Cerebellar cortex (tissue), 1 donor: Measurements from ENCODE around the gene GATA6.

ENCODE experiments used
- DNase-seq: peaks from one replicate; pipeline ENCODE4 v3.0.0-alpha.2; 2015; ENCODE audit warnings: low spot score

Gene GATA6

GRCh38 chr18:22166069-22166950, 3.1 kb upstream of the GATA6 start:
- no peak for DNase-seq

GRCh38 chr18:22167091-22167470, 2.3 kb upstream of the GATA6 start:
- DNase-seq = no peak

GRCh38 chr18:22167471-22168241, 1.7 kb upstream of the GATA6 start:
- DNase-seq = no peak

DNA sequence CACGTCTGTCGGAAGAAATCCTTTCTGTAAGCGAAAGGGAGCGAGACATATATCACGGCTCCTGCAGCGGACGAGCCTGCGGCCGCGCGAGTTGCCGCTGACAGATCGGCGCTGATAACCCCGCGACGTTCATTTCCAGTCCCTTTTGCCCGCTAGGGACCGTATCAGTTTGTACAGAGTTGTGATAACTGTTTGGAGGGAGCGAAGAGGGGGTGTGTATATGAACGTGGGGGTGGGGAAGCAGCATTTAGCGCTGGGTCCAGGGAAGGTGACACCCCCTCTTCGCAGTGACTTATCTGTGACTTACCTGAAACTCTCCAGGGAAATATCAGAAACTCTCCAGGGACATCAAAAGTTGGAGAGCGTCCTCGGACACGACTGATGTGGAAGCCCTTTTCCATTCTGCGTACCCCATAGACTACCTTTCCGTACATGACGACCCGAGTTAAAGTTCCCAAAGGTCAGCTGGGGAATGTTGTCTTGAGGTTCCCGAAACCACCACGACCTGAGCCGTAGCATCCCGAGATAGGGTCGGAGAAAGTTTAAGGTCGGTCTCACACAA, 948 bp upstream of the GATA6 start:
- peak; percentile 5 for DNase-seq

DNA sequence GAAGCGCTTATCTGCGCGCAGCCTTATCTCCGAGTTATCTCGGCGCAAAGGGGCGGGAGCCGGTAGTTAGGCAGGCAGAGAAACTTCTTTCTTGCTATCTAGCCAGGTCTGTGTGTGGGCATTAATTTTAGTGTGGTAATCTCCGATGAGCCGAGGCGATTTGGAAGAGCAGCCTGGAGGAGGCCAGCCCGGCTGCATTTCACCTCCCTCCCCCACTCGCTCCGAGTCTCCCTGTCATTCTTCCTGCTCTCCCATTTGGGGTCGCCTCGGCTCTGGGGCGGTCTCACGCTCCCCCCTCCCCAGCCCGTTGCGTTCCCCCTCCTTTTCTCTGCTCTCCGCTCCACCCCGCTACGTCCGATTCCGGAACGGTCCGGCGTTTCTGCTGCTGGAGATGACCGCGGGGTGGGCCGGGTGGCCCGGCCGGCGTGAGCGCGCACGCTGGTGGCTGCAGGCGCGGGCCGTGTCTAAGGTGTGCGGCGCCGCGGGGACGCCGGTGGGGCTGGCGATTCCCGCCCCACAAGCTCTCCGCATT, 566 bp downstream of the GATA6 start:
- no peak for DNase-seq

- no peak for DNase-seq
Observed at GRCh38 chr18:22170421-22171257, 1.2 kb downstream of the GATA6 start.

- DNase-seq = no peak
Observed at GRCh38 chr18:22171258-22172119, 2.1 kb downstream of the GATA6 start.

DNA sequence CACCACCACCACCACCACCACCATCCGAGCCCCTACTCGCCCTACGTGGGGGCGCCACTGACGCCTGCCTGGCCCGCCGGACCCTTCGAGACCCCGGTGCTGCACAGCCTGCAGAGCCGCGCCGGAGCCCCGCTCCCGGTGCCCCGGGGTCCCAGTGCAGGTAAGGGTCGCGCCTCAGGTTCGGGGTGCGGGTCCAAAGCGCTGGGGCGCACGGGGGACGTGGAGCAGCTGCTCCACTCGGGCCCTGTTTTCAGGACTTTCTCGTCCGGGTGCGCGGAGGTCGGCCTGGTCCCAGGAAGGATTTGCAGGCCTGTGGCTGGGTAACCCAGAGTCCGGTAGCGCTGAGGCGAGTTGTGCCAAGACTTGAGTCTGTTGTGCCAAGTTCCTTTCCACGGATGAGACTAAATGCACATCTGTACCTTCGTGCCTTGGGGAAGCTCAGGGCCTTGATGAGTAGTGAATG, 2.8 kb downstream of the GATA6 start:
- DNase-seq = no peak

DNA sequence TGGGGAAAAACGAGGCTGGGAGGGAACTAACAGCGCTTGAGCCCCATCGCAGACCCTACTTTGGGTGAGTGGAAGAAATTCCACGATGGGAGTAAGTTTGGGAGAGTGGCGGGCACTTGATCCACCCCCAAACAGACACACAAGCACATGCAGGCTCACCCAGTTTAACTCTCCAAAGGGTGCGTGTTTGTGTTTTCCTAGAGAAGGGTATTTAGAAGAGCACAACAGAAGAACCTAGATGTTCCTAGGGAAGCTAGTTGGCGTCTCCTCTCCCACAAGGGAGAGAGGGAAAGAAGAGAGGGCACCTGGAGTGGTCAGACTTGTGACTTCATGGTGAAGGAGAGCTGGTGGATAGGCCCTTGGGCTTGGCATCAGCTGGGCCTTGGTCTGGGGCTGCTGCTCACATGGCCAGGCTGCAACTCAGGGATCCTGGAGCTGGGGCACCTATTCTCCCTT, 3.2 kb downstream of the GATA6 start:
- no peak for DNase-seq

DNA sequence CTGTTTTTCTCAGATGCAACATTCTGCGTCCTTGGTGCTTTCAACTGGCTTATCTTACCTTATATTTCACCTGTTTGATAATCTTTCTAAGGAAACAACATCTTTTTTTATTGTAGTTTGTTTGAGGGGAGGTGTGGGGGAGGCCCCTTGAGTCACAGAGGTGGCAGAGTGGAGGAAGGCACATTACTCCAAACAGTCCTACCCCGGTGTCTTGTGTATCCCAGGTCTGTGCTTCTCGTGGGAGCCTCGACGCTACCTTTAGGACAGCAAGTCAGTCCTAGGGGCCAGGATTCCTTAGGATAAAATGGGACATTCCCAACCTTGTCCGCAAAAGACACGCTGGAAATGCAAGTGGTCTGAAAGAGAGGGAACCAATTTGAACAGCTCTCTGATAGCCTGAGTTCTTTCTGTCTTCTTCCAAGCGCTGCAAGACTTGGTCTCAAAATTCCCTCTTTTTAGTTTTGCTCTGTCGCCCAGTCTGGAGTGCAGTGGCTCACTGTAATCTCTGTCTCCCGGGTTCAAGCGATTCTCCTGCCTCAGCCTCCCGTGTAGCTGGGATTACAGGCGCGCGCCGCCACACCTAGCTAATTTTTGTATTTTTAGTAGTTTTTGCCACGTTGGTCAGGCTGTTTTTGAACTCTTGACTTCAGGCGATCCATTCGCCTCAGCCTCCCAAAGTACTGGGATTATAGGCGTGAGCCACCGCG, 4.0 kb downstream of the GATA6 start:
- no peak for DNase-seq

DNA sequence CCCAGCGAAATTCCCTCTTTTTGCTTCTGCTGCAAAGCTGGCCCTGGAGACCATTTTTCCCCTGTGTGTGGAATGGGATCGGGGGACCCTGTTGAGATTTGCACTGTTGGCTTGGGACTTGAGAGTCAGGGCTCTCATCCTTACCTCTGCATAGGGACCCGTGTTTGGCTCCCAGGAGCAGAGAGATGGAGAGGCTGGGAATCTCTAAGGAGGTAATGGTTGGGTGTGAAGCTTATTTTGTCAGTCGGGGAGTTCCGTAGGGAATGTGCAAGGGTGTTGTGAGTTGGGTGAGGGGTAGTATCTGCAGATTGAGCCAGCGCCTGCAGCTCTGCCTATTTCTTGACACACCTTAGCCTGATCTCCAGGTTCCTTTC, 4.5 kb downstream of the GATA6 start:
- DNase-seq = no peak

- no peak for DNase-seq
Observed at GRCh38 chr18:22174341-22175145, 5.2 kb downstream of the GATA6 start.

DNA sequence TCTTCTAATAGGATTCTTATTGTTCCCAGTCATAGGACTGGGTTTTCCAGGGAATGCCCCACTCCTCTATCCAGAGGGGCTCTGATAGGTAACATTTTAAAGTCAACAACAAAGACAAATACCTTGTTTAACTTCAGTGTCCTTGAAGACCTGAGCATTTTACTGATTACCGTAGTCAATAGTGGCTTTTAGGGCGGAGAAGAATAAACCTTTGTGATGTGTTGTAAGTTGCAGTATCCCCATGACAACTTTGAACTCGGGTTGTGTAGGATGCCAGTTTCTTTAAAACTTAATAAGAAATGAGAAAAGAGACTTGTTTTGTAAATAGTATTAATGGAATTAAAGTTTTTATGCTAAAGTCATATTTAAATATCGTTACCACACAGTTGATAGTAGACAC, 6.0 kb downstream of the GATA6 start:
- DNase-seq = no peak

- no peak for DNase-seq
Observed at GRCh38 chr18:22176420-22177326, 7.3 kb downstream of the GATA6 start.

GRCh38 chr18:22177327-22177871, 8.0 kb downstream of the GATA6 start:
- DNase-seq = no peak

GRCh38 chr18:22179174-22179573, 9.8 kb downstream of the GATA6 start:
- no peak for DNase-seq

GRCh38 chr18:22179631-22180030, 10.2 kb downstream of the GATA6 start:
- no peak for DNase-seq

DNA sequence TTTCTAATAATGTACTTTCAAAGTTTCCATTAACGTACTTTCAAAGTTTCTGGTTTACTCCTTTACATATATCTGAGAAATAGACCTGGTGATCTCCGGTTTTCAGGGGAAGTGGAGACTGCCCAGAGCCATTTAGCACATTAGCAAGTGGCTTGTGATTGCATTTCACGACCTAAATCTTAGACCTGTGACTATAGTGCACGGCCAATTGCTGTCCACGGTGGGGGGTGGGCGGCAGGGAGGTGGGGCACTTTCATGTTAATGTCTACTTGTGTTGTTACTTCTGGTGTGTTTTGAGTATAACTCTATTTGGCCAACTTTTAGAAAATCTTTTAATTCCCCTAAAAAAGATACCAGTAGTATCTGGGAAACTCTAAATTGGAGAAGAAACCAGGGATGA, 11.3 kb downstream of the GATA6 start:
- no peak for DNase-seq
